ENCODE results near the gene EFCAB6. TPM values are rescaled to one million over a fixed set of nuclear protein-coding genes. Genes with fewer than 3 reads are reported as not detected.

The EFCAB6 gene
- total and polyA plus RNA-seq, 2 donors (not counting 3 experiments of a cell fraction or from before 2014, with no cell fraction given), result 0.07 to 0.31 TPM

DNA sequence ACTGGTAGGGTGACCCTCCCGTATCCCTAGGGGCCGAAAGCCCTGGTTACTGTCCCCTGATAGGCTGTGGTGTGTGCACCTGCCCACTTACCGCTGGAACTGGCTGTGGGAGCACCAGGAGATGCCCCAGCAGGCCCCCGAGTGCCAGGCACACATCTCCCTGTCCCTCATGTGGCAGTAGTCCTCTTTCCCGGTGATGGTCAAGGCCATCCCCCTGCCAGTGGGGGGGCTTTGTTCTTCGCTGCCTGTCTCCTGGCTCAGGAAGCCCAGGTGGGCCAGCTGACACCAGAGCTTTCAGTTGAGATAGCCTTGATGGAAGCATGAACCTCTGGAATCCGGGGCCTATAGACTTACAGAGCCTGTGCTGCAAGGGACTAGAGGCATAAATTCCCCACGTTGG lies 299.8 kb downstream of the EFCAB6 start:
- no peak for TF ChIP-seq MYC (IDR thresholded peaks at IDR 0.05; ENCODE audit: low read depth, low read length)
- no peak for TF ChIP-seq POLR2AphosphoS5 (IDR thresholded peaks at IDR 0.05; ENCODE audit: insufficient read depth, low read depth, low read length)
- TF ChIP-seq, protein P1, sequence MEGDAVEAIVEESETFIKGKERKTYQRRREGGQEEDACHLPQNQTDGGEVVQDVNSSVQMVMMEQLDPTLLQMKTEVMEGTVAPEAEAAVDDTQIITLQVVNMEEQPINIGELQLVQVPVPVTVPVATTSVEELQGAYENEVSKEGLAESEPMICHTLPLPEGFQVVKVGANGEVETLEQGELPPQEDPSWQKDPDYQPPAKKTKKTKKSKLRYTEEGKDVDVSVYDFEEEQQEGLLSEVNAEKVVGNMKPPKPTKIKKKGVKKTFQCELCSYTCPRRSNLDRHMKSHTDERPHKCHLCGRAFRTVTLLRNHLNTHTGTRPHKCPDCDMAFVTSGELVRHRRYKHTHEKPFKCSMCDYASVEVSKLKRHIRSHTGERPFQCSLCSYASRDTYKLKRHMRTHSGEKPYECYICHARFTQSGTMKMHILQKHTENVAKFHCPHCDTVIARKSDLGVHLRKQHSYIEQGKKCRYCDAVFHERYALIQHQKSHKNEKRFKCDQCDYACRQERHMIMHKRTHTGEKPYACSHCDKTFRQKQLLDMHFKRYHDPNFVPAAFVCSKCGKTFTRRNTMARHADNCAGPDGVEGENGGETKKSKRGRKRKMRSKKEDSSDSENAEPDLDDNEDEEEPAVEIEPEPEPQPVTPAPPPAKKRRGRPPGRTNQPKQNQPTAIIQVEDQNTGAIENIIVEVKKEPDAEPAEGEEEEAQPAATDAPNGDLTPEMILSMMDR (IDR thresholded peaks at IDR 0.05; ENCODE audit: extremely low read depth in 1 of 2, insufficient read depth in 1 of 2, low read depth in 1 of 2, low read length in 2 of 2), result no peak
- no peak for TF ChIP-seq GATA2 (IDR thresholded peaks at IDR 0.05; ENCODE audit: insufficient read depth, insufficient read length, low read depth, low read length)
- POLR2A ChIA-PET, result no interaction called here
- no peak overlapping the region for H3K4me2 ChIP-seq (ENCODE audit: insufficient read depth, low read length)
- CTCF ChIA-PET, result no interaction called here
- intact Hi-C loops (cut with micrococcal nuclease) (no loop called here), dilution Hi-C loops (cut with MboI; ENCODE audit: extremely low pct_ligation_motif_present, low sequenced_read_pairs) (no loop called here)
- H3K27me3 ChIP-seq (ENCODE audit: control insufficient read depth in 2 of 2, insufficient read depth in 2 of 2, low read length in 2 of 2), result no peaks in the 10 kb centered on the region
- no peaks in the 10 kb centered on the region for H3K36me3 ChIP-seq (ENCODE audit: control insufficient read depth in 2 of 2, extremely low read depth in 1 of 2, insufficient read depth in 2 of 2, low read length in 2 of 2)
- H3K79me2 ChIP-seq (ENCODE audit: control insufficient read depth, insufficient read depth, low read length), result no peaks in the 10 kb centered on the region
- H3K27ac ChIP-seq (ENCODE audit: insufficient read depth, low read depth, low read length), result no peak overlapping the region
- H2AFZ ChIP-seq (ENCODE audit: low read depth, low read length), result no peak overlapping the region
- H3K4me1 ChIP-seq (ENCODE audit: control insufficient read depth, extremely low read depth, insufficient read depth, low read length), result no peaks in the 10 kb centered on the region
- no peak for DNase-seq (ENCODE audit: low read depth, low spot score)
- H3K4me3 ChIP-seq (replicated peaks in 1 of 3; ENCODE audit: insufficient read depth in 1 of 3, low read depth in 1 of 3, low read length in 3 of 3), result no peak overlapping the region
- no peak for FAIRE-seq
- no peaks in the 10 kb centered on the region for H3K9me1 ChIP-seq (replicated peaks; ENCODE audit: control insufficient read depth, extremely low read depth, insufficient read depth, low read length)
- H3K9ac ChIP-seq (replicated peaks; ENCODE audit: extremely low read depth, insufficient read depth, low read length), result no peak overlapping the region
- H4K20me1 ChIP-seq (replicated peaks; ENCODE audit: control insufficient read depth, extremely low read depth, insufficient read depth, low read length), result no peaks in the 10 kb centered on the region
- BruUV-seq (replicated peaks), result no TSS peak
- no peaks in the 10 kb centered on the region for H3K9me3 ChIP-seq (replicated peaks; ENCODE audit: control insufficient read depth, insufficient read depth, low read length)

DNA sequence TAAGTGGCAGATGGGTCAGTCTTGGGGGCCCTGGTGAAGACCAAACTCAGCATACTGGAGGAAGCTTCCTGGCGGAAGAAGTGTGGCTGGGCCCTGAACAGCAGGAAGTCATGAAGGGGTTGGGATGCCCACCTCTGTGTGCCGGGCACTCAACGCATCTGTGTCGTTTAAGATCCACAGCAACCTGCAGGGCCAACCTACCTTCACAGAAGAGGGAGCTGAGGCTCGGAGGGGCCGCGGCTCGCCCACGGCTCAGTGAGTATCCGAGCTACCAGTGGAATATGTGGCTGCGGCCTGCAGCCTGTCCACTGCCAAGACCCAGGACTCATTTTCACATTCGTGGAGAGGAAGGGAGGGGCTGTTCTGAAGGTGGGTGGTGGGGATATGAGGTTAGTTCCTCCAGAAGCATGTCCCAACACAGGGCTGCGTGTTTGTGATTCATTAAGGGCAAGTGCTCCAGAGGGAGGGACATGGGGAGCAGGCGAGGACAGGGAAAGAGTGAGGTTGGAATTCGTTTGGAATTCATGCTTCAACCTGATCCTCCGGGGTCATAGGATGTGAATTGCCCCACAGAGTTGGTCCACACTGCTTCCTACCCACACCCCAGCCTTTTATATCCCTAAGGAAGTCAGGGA lies 300.7 kb downstream of the EFCAB6 start:
- H3K9ac ChIP-seq (replicated peaks; ENCODE audit: extremely low read depth, insufficient read depth, low read length), result no peak overlapping the region
- H2AFZ ChIP-seq (ENCODE audit: low read depth, low read length), result no peak overlapping the region
- FAIRE-seq (no peak), DNase-seq (ENCODE audit: low read depth, low spot score) (no peak)
- no peaks in the 10 kb centered on the region for H3K27me3 ChIP-seq (ENCODE audit: control insufficient read depth in 2 of 2, insufficient read depth in 2 of 2, low read length in 2 of 2)
- no peaks in the 10 kb centered on the region for H4K20me1 ChIP-seq (replicated peaks; ENCODE audit: control insufficient read depth, extremely low read depth, insufficient read depth, low read length)
- H3K9me1 ChIP-seq (replicated peaks; ENCODE audit: control insufficient read depth, extremely low read depth, insufficient read depth, low read length), result no peaks in the 10 kb centered on the region
- dilution Hi-C loops (cut with MboI; ENCODE audit: extremely low pct_ligation_motif_present, low sequenced_read_pairs) (no loop called here), intact Hi-C loops (cut with micrococcal nuclease) (no loop called here)
- POLR2A ChIA-PET, result no interaction called here
- CTCF ChIA-PET, result no interaction called here
- no peak overlapping the region for H3K4me3 ChIP-seq (replicated peaks in 1 of 3; ENCODE audit: insufficient read depth in 1 of 3, low read depth in 1 of 3, low read length in 3 of 3)
- no peak overlapping the region for H3K27ac ChIP-seq (ENCODE audit: insufficient read depth, low read depth, low read length)
- no peaks in the 10 kb centered on the region for H3K9me3 ChIP-seq (replicated peaks; ENCODE audit: control insufficient read depth, insufficient read depth, low read length)
- no TSS peak for BruUV-seq (replicated peaks)
- no peak overlapping the region for H3K4me2 ChIP-seq (ENCODE audit: insufficient read depth, low read length)
- no peak for TF ChIP-seq POLR2A (IDR thresholded peaks at IDR 0.05; ENCODE audit: low read depth, low read length)
- TF ChIP-seq FOS (IDR thresholded peaks at IDR 0.05; ENCODE audit: borderline replicate concordance, insufficient read depth, low read length), result no peak
- no peaks in the 10 kb centered on the region for H3K79me2 ChIP-seq (ENCODE audit: control insufficient read depth, insufficient read depth, low read length)
- H3K36me3 ChIP-seq (ENCODE audit: control insufficient read depth in 2 of 2, extremely low read depth in 1 of 2, insufficient read depth in 2 of 2, low read length in 2 of 2), result no peaks in the 10 kb centered on the region
- no peaks in the 10 kb centered on the region for H3K4me1 ChIP-seq (ENCODE audit: control insufficient read depth, extremely low read depth, insufficient read depth, low read length)

All from endothelial cell of umbilical vein (primary cell).